ENCODE measurements around the gene SLC35D3. TPM values are rescaled to one million over a fixed set of nuclear protein-coding genes. Genes with fewer than 3 reads are reported as not detected.
"Not testable (repeated sequence)": the region's sequence is repeated elsewhere in the genome, so short reads cannot be mapped to it uniquely, and the experiment has no call there.

The SLC35D3 gene
- total RNA-seq, 2 experiments from 2014 or later = not detected

GRCh38 chr6:136968837-136969236 lies 46.7 kb downstream of the SLC35D3 start:
- ATAC-seq = no peak
- Mint-ChIP-seq H3K4me1 (no peaks in the 10 kb centered on the region), H3K9me3 (ENCODE audit: low read depth) (no peaks in the 10 kb centered on the region), H3K27ac (no peak overlapping the region), H3K4me3 (no peak overlapping the region), H3K27me3 (peaks cover 23% of the 10 kb centered on the region), H3K36me3 (ENCODE audit: low read depth) (no peaks in the 10 kb centered on the region)
- intact Hi-C loops (cut with DNase I, micrococcal nuclease) = loop anchor here (1.0 to 2.0 kb wide), 3 partner anchors 345 to 672 kb away; no protein-coding TSS in a partner anchor
- ChIA-PET POLR2A (no interaction called here), CTCF (interaction anchor here (1.4 kb wide), 1 partner anchor 12 kb away, joined by 6 read pairs; no protein-coding TSS in a partner anchor)
- DNase-seq = no peak

GRCh38 chr6:136969433-136969832 lies 47.3 kb downstream of the SLC35D3 start:
- DNase-seq (no peak), ATAC-seq (no peak)
- CTCF ChIA-PET = no interaction called here
- H3K36me3 Mint-ChIP-seq (ENCODE audit: low read depth) = no peaks in the 10 kb centered on the region
- H3K27me3 Mint-ChIP-seq = peaks cover 23% of the 10 kb centered on the region
- H3K9me3 Mint-ChIP-seq (ENCODE audit: low read depth) = no peaks in the 10 kb centered on the region
- no peaks in the 10 kb centered on the region for H3K4me1 Mint-ChIP-seq
- POLR2A ChIA-PET = no interaction called here
- intact Hi-C loops (cut with DNase I, micrococcal nuclease) = loop anchor here (2.0 kb wide), 2 partner anchors 345 to 671 kb away; no protein-coding TSS in a partner anchor
- no peak overlapping the region for H3K4me3 Mint-ChIP-seq
- H3K27ac Mint-ChIP-seq = no peak overlapping the region

GRCh38 chr6:136969930-136970329 lies 47.8 kb downstream of the SLC35D3 start:
- POLR2A ChIA-PET = no interaction called here
- Mint-ChIP-seq H3K4me1 (no peaks in the 10 kb centered on the region), H3K9me3 (ENCODE audit: low read depth) (no peaks in the 10 kb centered on the region), H3K27ac (no peak overlapping the region), H3K27me3 (peaks cover 23% of the 10 kb centered on the region), H3K4me3 (no peak overlapping the region), H3K36me3 (ENCODE audit: low read depth) (no peaks in the 10 kb centered on the region)
- DNase-seq = no peak
- intact Hi-C loops (cut with DNase I, micrococcal nuclease) = loop anchor here (2.0 kb wide), 2 partner anchors 345 to 671 kb away; no protein-coding TSS in a partner anchor
- CTCF ChIA-PET = no interaction called here
- ATAC-seq = no peak

- Mint-ChIP-seq H3K36me3 (ENCODE audit: low read depth) (no peaks in the 10 kb centered on the region), H3K27ac (no peak overlapping the region), H3K4me1 (no peaks in the 10 kb centered on the region), H3K9me3 (ENCODE audit: low read depth) (no peaks in the 10 kb centered on the region), H3K4me3 (no peak overlapping the region), H3K27me3 (peaks cover 21% of the 10 kb centered on the region)
- intact Hi-C loops (cut with DNase I, micrococcal nuclease) = no loop called here
- POLR2A ChIA-PET = no interaction called here
- DNase-seq = no peak
- no peak for ATAC-seq
- CTCF ChIA-PET = interaction anchor here (0.6 to 1.2 kb wide), 3 partner anchors 11 to 118 kb away, joined by 3 to 6 read pairs (median 3); no protein-coding TSS in a partner anchor
Measured at GRCh38 chr6:136971609-136972008, 49.5 kb downstream of the SLC35D3 start.

GRCh38 chr6:136973781-136974180 lies 51.7 kb downstream of the SLC35D3 start:
- ATAC-seq; intact Hi-C loops (cut with DNase I, micrococcal nuclease); H3K27ac Mint-ChIP-seq; H3K4me3 Mint-ChIP-seq; H3K9me3 Mint-ChIP-seq (ENCODE audit: low read depth); H3K36me3 Mint-ChIP-seq (ENCODE audit: low read depth); DNase-seq; H3K4me1 Mint-ChIP-seq; POLR2A ChIA-PET: not testable (repeated sequence)
- peaks cover 11% of the 10 kb centered on the region for H3K27me3 Mint-ChIP-seq
- CTCF ChIA-PET = interaction anchor here (1.0 kb wide), 1 partner anchor 13 kb away, joined by 3 read pairs; no protein-coding TSS in a partner anchor

Other genes starting within 250 kb of the SLC35D3 start
- 1 to 10 TPM; 6.7 to 7.3 TPM for gene MAP3K5, start 129.8 kb upstream of the SLC35D3 start, total RNA-seq
- 1 to 10 TPM; 3.6 to 4.9 TPM for gene PEX7, start 99.7 kb upstream of the SLC35D3 start, total RNA-seq
- not detected for gene IL20RA, start 122.7 kb downstream of the SLC35D3 start, total RNA-seq